ENCODE data around the gene GMPPA. TPM values are rescaled to one million over a fixed set of nuclear protein-coding genes. Genes with fewer than 3 reads are reported as not detected.

Gene GMPPA
- total and polyA plus RNA-seq, 9 of the 15 experiments (the other 6 are each of a cell fraction or from before 2014, with no cell fraction given) = 7.0 to 101 (median 66.7) TPM

- no peak for TF ChIP-seq ZFP30 (CRISPR knock-in tag; IDR thresholded peaks at IDR 0.05; ENCODE audit: borderline replicate concordance)
- no peak for TF ChIP-seq ATF6 (CRISPR knock-in tag; IDR thresholded peaks at IDR 0.05)
- no peak for TF ChIP-seq BACH1 (tag; IDR thresholded peaks at IDR 0.05)
- TF ChIP-seq CREB1 (IDR thresholded peaks at IDR 0.05) = 0 out of 2 replicates have a peak, but pooled peaks have one; percentile 4
- TF ChIP-seq CREB1 (CRISPR knock-in tag; IDR thresholded peaks at IDR 0.05) = no peak
- TF ChIP-seq SP2 (IDR thresholded peaks at IDR 0.05; ENCODE audit: extremely low read depth, low read depth, low read length, poor library complexity, severe bottlenecking) = no peak
- peak; percentile 57 for TF ChIP-seq ARID1B (IDR thresholded peaks at IDR 0.05)
- TF ChIP-seq NCOR1 (IDR thresholded peaks at IDR 0.05) = peak; percentile 36; the same call in 1 of the 2 replicates
- TF ChIP-seq RFX7 (CRISPR knock-in tag; IDR thresholded peaks at IDR 0.05) = no peak
- TF ChIP-seq PYGO2 (tag; IDR thresholded peaks at IDR 0.05) = no peak
- peak; percentile 58 for TF ChIP-seq CBFA2T2 (conservative IDR thresholded peaks at IDR 0.05)
- no peak for TF ChIP-seq RAD51 (IDR thresholded peaks at IDR 0.05; ENCODE audit: borderline replicate concordance, low read depth)
- 0 out of 4 replicates have a peak, but pooled peaks of 1 of the 2 experiments have one; percentile 19 for TF ChIP-seq HDAC1 (IDR thresholded peaks at IDR 0.05)
- peak; percentile 23; the same call in 1 of the 2 replicates for TF ChIP-seq TAL1 (IDR thresholded peaks at IDR 0.05)
- peak; percentile 75 for TF ChIP-seq CBFA2T3 (IDR thresholded peaks at IDR 0.05)
- TF ChIP-seq CCNT2 (IDR thresholded peaks at IDR 0.05; ENCODE audit: borderline replicate concordance, extremely low read depth, insufficient read length, low read depth, low read length) = no peak
- no peak for TF ChIP-seq ETS1 (conservative IDR thresholded peaks at IDR 0.05; ENCODE audit: control insufficient read depth, low read depth, low read length)
- TF ChIP-seq UBTF (IDR thresholded peaks at IDR 0.05; ENCODE audit: borderline replicate concordance in 1 of 2, low read depth in 2 of 2, low read length in 2 of 2) = 0 out of 4 replicates have a peak, but pooled peaks of 1 of the 2 experiments have one; percentile 54
These were observed 13.0 kb downstream of the GMPPA start (continued) for GRCh38 chr2:219511547-219512325.

Measured in K562 (cell line).